ENCODE measurements around the gene MRPL32. TPM values are rescaled to one million over a fixed set of nuclear protein-coding genes. Genes with fewer than 3 reads are reported as not detected.

The MRPL32 gene
- total RNA-seq, 1 donor from 2014 or later = 68.7 TPM

DNA sequence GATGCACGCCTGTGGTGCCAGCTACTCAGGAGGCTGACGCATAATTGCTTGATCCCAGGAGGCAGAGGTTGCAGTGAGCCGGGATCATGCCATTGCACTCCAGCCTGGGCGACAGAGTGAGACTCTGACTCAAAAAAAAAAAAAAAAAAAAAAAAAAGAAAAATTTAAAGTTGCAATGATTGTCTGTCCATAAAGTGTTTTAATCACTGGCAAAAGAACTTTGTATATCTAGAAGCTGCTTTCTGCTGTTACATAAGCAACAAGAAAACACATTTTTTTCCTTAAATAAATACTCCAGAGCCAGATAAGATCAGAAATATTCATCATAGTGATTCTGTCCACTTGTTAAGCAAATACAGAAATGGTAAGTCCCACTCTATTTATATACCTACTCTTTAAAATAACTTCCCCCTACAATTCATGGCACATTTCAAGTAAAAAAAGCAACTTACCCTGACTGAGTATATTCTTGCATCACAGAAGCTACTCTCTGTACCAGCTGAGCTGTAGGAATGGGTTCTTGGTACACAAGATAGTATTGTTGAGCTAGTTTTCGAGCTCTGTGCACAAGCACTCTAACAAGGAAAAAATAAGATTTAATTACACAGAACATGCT is 7.8 kb upstream of the MRPL32 start:
- ATAC-seq (no peak), DNase-seq (no peak)
- intact Hi-C loops (cut with micrococcal nuclease) = no loop called here

GRCh38 chr7:42925630-42926029 is 6.5 kb upstream of the MRPL32 start:
- DNase-seq = no peak
- intact Hi-C loops (cut with micrococcal nuclease) = no loop called here
- ATAC-seq = no peak

DNA sequence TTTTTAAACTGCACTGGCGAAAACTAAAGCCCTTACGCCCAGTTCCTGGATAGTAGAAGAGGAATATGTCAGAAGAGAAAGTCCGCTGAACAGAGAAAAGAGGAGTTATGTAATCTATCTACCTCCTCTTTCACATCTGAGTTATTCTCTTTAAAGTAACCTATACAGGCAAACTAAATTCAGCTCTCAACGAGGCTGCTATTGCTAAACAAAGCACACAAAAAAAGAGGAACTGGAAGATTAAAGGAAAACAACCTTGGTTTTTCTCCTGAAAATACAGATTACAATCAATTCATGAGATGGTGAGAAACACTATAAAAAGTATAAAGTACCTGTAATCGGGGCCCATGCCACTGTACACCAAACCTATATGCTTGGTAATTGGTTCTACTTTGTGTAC is 6.0 kb upstream of the MRPL32 start:
- ATAC-seq (no peak), DNase-seq (no peak)
- intact Hi-C loops (cut with micrococcal nuclease) = no loop called here

- intact Hi-C loops (cut with micrococcal nuclease) = no loop called here
- DNase-seq = no peak
- no peak for ATAC-seq
These were observed 3.4 kb upstream of the MRPL32 start for GRCh38 chr7:42928754-42929153.

GRCh38 chr7:42929449-42929848 is 2.7 kb upstream of the MRPL32 start:
- intact Hi-C loops (cut with micrococcal nuclease) = no loop called here
- no peak for DNase-seq
- no peak for ATAC-seq

DNA sequence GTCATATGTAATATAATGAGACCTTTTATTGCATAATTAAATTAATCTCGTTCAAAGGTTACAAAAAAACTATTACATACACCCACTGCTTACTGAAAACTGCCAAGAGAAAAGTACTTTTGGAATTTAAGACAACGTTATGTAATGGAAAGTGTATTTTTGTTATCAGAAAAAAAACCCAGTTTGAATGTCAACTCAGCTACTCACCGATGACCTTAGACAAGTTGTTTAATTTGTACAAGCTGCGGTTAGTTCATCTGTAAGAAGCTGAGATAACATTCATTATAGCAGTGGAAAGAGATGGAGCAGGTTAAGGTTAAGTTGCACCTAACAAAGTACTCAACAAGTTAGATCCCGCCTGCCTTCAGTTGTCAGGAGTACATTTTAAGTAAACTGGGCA is 1.3 kb upstream of the MRPL32 start:
- DNase-seq (no peak), ATAC-seq (no peak)
- intact Hi-C loops (cut with micrococcal nuclease) = loop anchor here (10.0 kb wide), 1 partner anchor 794 kb away; the partner anchor contains the start of gene COA1

GRCh38 chr7:42931447-42931833 is 736 bp upstream of the MRPL32 start:
- intact Hi-C loops (cut with micrococcal nuclease) = loop anchor here (10.0 kb wide), 1 partner anchor 793 kb away; the partner anchor contains the start of gene COA1
- no peak for ATAC-seq
- no peak for DNase-seq

DNA sequence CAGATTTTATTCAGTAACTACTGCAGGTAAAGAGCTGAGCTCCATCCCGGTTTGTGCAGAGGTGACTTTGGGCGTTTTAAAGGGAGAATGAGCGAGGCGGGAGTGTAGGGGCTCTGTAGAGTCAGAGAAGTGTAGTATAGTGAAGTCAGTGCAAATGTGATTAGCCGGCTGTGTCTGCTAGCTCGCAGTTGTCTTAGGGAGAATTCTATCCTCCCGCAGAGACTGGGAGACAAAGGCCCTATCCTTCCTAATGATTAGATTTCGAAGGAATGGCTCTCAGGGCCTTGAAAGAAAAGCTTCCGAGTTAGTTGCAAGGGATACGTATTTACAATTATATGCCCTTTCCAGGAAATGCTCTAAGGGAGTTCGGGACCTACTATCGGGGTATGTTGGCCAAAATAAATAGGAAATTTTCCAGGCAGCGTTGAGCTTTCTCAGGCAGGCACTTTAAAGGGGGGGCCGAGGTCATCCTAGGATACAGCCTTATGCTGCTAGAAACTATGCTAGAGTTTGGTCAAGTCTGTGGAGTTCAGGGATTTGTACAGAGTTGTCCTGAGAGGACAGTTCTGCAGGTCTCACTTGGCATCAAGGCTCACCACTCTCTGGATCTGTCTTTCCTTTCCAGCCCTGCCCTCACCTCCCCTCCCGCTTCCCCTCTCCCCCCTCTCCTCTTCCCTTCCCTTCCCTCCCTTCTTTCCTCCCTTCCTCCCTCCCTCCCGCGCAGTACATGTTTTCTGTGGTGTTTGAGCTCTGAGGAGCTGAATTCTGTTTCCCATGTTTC is 825 bp downstream of the MRPL32 start:
- ATAC-seq (peak; percentile 49), DNase-seq (no peak)
- intact Hi-C loops (cut with micrococcal nuclease) = loop anchor here (10.0 kb wide), 1 partner anchor 792 kb away; the partner anchor contains the start of gene COA1

DNA sequence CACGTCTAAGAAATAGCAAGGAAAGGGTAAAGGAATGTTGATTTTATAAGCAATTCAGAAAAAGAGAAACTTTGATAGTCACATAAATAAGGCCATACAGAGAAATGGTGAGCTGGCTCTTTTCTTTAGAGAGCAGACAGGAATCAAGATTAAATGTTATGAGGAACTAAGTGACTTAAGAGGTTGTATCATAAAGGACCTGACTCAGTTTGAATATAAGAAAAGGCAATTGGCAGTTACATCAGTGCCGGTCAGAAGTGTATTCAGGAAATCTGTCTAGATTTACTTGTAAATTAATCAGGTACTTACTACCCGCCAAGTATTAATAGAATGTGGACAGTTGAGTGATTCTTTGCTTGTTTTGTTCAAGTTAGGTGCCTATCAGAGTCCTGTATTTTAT is 2.1 kb downstream of the MRPL32 start:
- ATAC-seq = no peak
- intact Hi-C loops (cut with micrococcal nuclease) = loop anchor here (10.0 kb wide), 1 partner anchor 791 kb away; the partner anchor contains the start of gene COA1

GRCh38 chr7:42935861-42936260 is 3.7 kb downstream of the MRPL32 start:
- DNase-seq = no peak
- no peak for ATAC-seq
- intact Hi-C loops (cut with micrococcal nuclease) = loop anchor here (10.0 kb wide), 1 partner anchor 789 kb away; the partner anchor contains the start of gene COA1

More for the DNA sequence above, 2.1 kb downstream of the MRPL32 start:
- no peak for DNase-seq

DNA sequence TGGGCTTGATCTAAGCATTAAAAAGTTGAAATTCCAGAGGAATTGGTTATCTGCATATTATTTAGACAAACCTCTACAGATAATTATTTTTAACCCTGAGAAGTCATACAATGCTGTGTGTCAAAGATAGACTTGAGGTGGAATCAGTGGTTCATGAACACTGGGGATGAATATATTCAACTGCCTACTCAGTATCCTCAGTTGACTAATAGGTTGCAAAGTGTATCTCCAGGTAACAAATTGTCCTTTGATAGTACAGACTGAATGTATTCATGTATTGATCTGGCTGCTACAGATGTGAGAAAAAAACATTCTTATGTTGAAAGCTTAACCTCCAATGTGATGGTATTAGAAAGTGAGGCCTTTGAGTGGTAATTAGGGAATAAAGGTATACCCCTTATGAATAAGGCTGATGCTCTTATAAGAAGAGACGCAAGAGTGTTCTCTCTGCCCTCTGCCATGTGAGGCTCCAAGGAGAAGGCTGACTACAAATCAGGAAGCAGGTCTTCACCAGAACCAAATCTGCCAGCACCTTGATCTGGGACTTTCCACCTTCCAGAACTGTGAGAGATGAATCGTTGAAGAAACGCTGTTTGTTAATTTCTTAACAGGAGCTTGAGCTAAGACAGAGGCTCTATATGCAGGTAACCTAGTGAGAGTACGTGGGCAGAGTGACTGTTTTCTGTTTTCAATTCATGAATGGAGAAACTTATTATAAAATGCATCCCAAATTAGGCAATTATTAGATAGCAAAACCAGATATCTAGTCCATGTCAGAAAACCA is 7.5 kb downstream of the MRPL32 start:
- no peak for ATAC-seq
- no peak for DNase-seq
- intact Hi-C loops (cut with micrococcal nuclease) = loop anchor here (5.0 to 10.0 kb wide), 2 partner anchors 323 to 785 kb away; partner anchors contain the start of gene COA1

- peak; percentile 60 for ATAC-seq
- peak; percentile 87 for DNase-seq
- intact Hi-C loops (cut with micrococcal nuclease) = loop anchor here (5.0 kb wide), 1 partner anchor 321 kb away; no protein-coding TSS in a partner anchor
These were observed 9.0 kb downstream of the MRPL32 start for GRCh38 chr7:42940985-42941847.

- peak; percentile 19 for ATAC-seq
- intact Hi-C loops (cut with micrococcal nuclease) = no loop called here
- no peak for DNase-seq
These were observed 13.8 kb downstream of the MRPL32 start for GRCh38 chr7:42945821-42946626.

DNA sequence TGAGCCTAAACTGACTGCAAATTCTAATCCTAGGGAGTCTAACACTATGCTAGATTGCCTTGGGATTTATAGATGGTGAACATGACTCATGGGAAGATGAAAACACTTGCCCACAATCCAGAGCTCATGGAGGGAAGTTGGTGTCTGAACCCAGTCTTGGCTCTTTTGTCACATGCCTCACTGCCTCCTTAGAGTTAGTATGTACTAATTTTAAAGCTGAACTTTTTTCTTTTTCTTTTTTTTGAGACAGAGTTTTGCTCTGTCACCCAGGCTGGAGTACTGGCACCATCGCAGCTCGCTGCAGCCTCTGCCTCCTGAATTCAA is 14.4 kb downstream of the MRPL32 start:
- intact Hi-C loops (cut with micrococcal nuclease) = no loop called here
- no peak for DNase-seq
- no peak for ATAC-seq

DNA sequence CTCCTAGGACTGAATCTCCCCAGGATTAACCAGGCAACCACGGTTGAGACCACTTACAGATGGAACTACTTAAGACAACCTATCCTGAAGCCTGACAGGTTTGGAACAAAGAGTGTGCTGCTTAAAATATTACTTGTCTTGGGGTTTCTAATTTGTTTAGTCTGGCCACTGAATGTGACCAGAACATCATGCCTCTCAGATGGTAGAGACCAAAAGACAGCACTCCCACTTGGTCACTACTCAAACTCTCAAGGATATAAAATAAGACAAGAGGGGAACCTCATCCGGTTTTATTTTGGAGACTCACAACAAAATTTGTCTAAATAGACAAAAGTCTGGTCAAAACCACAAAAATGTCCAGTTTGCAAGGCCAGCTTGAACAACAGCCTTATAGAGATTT is 15.3 kb downstream of the MRPL32 start:
- intact Hi-C loops (cut with micrococcal nuclease) = no loop called here

DNA sequence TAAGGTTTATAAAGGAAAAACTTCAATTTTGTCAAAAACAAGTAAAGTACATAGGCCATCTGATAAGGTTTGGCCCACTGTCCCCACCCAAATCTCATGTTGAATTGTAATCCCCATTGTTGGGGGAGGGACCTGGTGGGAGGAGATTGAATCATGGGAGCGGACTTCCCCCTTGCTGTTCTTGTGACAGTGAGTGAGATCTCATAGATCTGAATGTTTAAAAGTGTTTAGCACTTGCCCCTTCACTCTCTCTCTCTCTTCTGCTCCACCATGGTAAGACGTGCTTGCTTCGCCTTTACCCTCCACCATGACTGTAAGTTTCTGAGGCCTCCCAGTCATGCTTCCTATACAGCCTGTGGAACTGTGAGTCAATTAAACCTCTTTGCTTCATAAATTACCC is 18.2 kb downstream of the MRPL32 start:
- intact Hi-C loops (cut with micrococcal nuclease) = no loop called here

More for the DNA sequence above, 15.3 kb downstream of the MRPL32 start:
- no peak for ATAC-seq
- DNase-seq = no peak

GRCh38 chr7:42952328-42952727 is 20.2 kb downstream of the MRPL32 start:
- ATAC-seq = no peak
- DNase-seq = no peak
- intact Hi-C loops (cut with micrococcal nuclease) = no loop called here

More for the DNA sequence above, 18.2 kb downstream of the MRPL32 start:
- DNase-seq (no peak), ATAC-seq (no peak)

DNA sequence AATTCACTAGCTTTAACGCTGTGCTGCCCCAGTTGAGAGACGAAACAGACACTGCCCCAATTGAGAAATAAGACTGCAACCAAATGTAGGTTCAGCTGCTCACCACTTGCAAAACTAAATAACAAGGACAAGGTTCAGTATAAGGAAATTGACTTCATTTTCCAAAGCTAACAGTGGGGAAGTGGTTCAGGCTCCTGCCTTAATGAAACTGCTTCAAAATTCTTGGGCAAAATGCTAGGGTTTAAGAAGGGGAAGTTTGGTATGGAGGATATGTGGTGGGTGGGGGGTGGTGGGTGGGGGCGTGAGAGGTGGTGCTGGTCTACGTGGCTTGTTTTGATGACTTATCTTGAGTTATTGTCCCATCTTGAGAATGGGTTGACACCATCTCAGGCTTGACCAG is 21.8 kb downstream of the MRPL32 start:
- no peak for DNase-seq
- ATAC-seq = no peak
- intact Hi-C loops (cut with micrococcal nuclease) = no loop called here
